Suprapubic skin (tissue), 4 donors: ENCODE measurements around the gene SUMF1.

Experiments used
- CTCF ChIP-seq, 2 donors: fragments of 200-600 bp in 1 of 2; fragments of 450-650 bp in 1 of 2; sonication (generic) in 1 of 2; IDR thresholded peaks; one replicate each; pipeline ENCODE4 v1.5.1; 2016 to 2019; ENCODE audit warnings: antibody characterized with exemption in 2 of 2, mild to moderate bottlenecking in 1 of 2, moderate library complexity in 1 of 2
- EP300 ChIP-seq: sonication (generic); formaldehyde crosslinking; IDR thresholded peaks from one replicate; pipeline ENCODE4 v1.6.1; 2017; ENCODE audit warnings: antibody characterized with exemption
- POLR2AphosphoS5 ChIP-seq, 3 donors: sonication (generic); formaldehyde crosslinking; IDR thresholded peaks; one replicate each; pipeline ENCODE4 v1.6.1; 2017; ENCODE audit warnings: antibody characterized with exemption in 3 of 3

- TF ChIP-seq EP300 (no peak), CTCF (IDR thresholded peaks at IDR 0.05) (no peak), POLR2AphosphoS5 (IDR thresholded peaks at IDR 0.05) (no peak)
Measured at GRCh38 chr3:4475804-4476203, 8.7 kb upstream of the SUMF1 start.
